HG02973 (cell line): ENCODE data around the gene AK5.
"Not testable (repeated sequence)": the region's sequence is repeated elsewhere in the genome, so short reads cannot be mapped to it uniquely, and the experiment has no call there.

Experiments used
- ATAC-seq: cut with Tn5 transposase; IDR thresholded peaks from one replicate; pipeline ENCODE4 v1.9.1; 2021; ENCODE audit warnings: moderate library complexity; ENCODE audit not compliant: unreplicated experiment

The AK5 gene

DNA sequence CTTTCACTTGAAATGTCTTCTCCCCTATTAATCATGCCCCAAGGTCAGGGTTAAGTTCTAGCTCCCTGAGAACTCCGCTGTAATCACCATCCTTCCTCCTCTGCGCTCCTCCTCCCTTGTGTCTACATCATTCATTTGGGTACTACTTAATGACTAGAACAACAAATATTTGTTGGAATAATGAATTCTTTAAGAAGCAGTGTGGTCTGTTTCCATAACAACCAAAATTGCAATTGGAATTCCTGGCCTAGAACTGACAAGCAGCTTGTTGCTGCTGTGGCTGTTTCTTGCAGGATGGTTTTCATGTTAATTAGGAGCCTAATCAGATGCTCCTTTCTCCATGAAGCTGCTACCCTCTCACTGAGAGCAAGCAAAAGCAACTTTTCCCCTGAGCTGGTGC is 208.1 kb downstream of the AK5 start:
- no peak for ATAC-seq

DNA sequence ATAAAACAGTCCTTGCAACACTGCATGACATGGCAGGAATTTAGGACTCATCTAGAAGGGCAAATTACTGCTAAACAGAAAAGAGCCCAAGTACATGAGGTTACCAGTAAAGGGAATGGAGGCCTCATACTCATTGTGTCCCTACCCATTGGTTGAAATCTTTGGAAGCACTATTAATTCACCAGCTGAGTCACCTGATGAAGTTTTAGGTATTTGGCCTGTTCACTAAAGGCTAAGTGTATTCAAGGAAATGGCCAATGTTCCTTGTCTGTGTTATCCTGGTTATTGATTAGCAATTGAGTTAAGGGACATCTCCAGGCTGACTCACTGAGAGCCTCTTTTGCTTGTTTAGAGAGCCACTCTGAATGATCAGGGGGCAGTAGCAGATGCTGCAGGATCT is 212.2 kb downstream of the AK5 start:
- ATAC-seq: no peak

DNA sequence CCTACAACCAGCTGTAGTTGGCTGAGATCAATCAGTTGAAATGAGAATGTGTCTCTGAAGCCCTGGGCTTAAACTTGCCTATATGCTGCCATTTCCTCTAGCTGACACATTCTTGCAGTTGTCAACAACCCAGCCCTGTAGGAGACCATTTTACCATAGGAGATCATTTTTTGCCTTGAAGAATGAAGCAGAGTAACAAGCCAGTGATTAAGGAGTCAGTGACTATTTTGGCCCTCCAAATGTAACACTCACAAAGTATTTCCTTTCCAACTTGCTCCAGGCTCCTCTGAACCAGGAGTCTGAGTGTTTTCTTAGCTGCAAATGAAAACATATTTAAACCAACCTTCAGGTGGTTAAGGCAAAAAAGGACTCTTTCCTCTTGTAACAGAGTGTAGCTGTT is 217.1 kb downstream of the AK5 start:
- no peak for ATAC-seq

DNA sequence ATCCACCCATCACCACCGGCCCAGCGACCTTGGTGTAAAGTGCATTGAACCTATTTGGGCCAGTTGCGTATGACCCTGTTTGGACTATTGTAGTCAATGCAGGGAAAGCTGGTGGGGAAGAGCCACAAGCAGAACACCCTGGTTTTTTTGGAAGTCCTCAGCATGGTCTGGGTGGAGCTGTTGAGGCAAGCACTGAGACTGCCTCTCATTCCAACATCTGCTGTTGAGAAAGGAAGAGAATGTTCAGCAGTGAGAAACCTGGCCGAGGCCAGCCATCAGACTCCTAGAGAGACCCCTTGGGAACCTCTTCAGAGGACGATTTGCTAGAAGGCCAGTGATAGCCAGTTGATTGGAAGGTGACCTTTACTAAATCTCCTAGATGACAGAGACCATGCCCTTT is 217.6 kb downstream of the AK5 start:
- no peak for ATAC-seq

DNA sequence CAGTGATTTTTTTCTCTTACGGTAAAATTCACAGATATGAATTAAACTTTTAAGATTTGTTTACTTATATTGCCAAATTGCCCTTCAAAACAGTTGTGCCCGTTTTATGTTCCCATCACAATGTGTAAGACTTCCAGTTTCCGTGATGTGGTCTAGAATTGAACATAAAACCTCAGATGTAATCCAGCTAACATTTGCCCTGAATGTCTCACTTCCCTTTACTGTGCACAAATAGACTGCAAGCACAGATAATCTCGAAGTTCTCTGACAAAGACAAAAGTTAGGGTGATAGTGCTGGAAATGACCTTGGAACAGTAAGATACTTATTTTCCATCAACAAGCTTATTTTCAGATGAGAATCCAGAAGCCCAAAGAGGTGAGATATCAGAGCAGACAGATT is 223.2 kb downstream of the AK5 start:
- ATAC-seq: no peak

- no peak for ATAC-seq
These were observed 225.0 kb downstream of the AK5 start for GRCh38 chr1:77506771-77507170.

DNA sequence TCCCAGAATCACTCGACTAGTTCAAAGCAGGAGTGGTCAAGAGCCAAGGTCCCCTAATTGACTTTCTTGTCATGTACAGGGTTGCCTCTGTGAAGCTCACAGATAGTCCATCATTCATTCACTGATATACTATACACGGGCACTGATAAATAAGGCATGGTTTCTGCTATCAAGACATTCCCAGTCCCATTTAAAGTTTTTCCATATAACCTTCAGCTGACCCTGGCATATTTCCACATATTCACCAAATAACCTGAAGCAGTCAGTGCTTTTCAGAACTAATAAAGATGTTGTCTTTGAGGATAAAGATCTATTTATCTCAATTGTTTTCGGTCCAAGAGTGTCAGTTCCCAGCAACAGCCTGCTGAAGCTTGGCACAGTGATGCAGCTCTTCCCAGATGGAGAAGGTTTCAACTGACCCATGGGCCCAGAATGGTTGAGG is 227.3 kb downstream of the AK5 start:
- no peak for ATAC-seq

DNA sequence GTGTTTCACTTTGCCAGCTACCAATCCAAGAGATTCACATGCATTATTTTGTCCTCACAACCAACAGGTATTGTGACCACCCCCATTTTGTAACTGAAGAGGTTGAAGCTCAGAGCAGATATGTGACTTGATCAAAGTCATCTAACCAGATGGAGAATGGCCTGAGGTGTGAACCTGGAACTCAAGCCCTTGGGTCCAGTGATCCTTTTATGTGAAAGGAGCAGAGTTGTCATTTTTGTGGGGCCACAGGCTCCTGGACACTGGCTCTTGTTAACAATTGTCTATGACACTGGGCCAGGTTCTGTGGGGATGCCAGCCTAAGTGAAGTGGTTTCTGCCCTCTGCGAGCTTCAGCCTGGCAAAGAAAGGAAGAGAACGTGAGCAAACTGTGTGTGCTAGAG is 228.1 kb downstream of the AK5 start:
- ATAC-seq: no peak

DNA sequence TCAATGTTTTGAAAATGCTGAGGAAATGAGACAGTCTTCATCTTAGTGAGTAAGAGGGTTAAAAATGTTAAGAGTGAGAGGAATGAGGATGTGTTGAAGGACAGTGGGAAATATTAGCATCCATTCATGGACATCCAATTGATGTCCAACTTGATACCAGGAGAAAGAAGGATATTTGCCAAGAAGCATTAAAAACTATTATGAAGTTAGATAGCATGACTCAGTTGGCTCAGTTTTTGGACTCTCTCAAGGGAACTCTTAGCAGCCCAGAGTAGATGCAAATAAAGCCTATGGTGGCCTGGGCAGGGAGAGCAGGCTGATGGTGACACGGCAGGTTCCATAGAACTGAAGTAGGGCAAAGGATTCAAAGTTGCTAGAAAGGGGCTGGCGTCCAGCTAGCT is 229.6 kb downstream of the AK5 start:
- no peak for ATAC-seq

DNA sequence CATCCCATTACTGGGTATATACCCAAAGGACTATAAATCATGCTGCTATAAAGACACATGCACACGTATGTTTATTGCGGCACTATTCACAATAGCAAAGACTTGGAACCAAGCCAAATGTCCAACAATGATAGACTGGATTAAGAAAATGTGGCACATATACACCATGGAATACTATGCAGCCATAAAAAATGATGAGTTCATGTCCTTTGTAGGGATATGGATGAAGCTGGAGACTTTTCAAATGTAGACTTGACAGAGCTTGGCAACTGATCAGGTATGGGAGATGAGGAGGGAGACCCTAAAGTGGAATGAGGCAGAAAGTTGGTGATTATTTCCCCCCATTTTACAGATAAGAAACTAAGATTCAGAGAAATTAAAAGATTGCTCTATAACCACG is 230.8 kb downstream of the AK5 start:
- not testable (repeated sequence) for ATAC-seq

- ATAC-seq: no peak
These were observed 232.3 kb downstream of the AK5 start for GRCh38 chr1:77513839-77514763.

DNA sequence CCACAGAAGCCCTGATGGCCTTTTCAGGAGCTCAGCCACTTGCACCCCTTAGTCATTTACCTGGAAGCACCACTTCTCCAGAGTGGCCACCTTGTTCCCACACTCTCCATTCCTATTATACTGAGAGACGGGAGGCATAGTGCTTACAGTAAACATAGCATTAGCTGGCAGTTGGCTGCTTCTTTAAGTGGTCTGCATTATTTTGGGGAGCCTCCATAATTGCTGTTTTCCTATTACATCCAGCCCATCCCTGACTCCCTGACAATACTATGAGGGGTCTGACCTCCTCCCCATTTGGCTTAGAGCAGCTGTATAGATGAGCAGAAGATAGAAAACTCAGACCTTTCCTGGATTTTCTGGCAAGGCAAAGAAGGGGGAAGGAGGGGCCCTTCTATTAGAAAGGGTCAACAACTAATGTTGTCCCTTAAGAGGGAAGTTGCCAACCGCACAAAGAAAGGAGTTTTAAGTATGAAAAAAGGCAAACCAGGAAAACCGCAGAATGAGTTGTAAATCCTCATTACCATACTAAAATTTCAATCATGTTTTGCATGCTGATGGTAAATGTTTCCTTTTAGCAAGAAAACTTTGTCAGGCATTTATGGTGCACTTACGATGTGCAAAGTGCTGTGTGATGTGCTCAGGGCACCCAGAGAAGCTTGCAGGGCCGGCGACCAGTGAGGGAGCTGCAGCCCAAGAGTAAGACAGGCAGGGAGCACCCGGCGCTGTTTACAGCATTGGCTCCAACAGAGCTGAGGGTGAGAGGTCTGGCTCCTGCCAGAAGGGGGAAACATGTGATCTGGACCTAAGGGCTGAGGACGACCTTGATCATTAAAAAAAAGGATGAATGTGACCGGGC is 233.3 kb downstream of the AK5 start:
- ATAC-seq: no peak

DNA sequence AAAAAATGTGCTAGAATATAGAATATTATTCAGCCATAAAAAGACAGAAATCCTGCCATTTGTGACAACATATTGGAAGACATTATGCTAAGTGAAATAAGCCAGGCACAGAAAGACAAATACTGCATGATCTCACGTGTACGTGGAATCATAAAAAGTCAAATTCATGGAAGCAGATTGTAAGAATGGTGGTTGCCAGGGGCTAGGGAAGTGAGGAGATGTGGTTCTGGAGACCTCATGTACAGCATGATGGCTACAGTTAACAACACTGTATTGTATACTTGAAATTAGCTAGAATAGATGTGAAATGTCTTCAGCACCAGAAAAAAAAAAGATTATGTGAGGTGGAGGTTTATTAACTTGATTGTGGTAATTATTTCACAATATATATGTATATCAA is 234.3 kb downstream of the AK5 start:
- ATAC-seq: no peak

DNA sequence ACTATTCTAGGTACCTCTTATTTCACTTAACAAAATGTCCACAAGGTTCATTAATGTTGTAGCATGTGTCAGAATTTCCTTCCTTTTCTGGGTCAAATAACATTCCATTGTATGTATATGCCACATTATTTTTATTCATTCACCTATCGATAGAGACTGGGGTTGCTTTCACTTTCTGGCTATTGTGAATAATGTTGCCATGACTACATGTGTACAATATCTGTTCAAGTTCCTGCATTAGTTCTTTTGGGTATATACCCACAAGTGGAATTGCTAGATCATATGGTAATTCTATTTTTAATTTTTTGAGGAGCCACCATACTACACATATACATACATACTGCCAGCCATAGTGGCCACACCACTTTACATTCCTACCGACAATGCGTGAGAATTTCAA is 242.2 kb downstream of the AK5 start:
- ATAC-seq: no peak

DNA sequence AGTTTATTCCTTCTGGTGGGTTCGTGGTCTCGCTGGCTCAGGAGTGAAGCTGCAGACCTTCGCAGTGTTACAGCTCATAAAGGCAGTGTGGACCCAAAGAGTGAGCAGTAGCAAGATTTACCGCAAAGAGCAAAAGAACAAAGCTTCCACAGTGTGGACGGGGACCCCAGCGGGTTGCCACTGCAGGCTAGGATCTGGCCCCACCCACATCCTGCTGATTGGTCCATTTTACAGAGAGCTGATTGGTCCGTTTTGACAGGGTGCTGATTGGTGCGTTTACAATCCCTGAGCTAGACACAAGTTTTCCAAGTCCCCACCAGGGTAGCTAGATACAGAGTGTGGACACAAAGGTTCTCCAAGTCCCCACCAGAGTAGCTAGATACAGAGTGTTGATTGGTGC is 249.3 kb downstream of the AK5 start:
- ATAC-seq: not testable (repeated sequence)

DNA sequence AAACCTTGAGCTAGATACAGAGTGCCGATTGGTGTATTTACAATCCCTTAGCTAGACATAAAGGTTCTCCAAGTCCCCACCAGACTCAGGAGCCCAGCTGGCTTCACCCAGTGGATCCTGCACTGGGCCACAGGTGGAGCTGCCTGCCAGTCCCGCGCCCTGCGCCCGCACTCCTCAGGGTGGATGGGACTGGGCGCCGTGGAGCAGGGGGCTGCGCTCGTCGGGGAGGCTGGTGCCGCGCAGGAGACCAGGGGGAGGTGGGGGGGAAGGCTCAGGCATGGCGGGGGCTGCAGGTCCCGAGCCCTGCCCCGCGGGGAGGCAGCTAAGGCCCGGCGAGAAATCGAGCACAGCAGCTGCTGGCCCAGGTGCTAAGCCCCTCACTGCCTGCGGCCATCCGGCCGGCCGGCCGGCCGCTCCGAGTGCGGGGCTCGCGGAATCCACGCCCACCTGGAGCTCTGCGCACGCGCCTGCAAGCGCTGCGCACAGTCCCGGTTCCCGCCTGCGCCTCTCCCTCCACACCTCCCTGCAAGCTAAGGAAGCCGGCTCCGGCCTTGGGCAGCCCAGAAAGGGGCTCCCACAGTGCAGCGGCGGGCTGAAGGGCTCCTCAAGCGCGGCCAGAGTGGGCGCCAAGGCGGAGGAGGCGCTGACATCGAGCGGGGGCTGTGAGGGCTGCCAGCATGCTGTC is 249.9 kb downstream of the AK5 start:
- ATAC-seq: not testable (repeated sequence)

GRCh38 chr1:77532641-77533040 is 250.8 kb downstream of the AK5 start:
- no peak for ATAC-seq

DNA sequence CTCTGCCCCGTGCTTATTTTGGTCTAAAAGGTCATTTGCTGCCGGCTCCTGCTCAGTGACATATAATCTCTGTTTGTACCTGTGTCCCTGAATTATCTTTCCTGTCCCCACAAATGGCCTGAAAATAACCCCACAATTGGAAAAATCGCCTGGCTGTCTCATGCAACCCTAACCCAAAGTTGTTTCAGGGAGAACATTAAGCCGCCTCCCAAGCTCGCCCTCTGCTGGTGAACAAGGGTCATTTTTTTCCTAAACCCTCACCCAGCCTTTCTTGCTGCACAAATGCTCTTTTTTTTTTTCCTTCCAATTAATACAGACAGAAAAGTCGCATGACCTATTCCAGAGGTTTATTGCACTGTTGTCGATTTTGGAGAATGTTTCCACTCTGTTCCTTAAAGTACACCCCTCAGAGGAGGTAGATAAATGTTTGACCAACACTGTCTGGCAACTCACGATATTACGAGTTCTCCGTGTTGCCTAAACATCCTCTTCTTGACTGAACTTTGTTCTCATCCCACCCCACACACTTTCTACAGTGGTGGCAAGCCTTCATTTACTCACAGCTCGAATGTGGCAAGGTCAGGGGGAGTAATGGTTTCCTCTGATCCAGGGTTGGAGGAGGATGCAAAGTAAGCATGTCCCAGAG is 252.0 kb downstream of the AK5 start:
- ATAC-seq: peak; percentile 55

DNA sequence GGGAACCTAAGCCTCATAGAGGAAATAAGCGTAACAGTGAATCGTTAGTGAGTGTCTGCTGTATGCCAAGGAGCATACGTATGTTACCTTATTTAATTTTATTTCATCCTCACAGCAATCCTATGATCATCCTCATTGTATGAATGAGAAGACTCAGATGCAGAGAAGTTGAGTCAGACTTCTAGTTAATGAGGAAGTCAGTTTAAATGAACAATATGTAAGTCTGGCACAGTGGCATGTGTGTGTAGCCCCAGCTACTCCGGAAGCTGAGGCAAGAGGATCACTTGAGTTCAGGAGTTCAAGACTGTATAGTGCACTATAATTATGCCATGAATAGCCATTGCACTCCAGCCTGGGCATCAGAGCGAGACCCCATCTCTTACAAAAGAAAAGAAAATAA is 252.6 kb downstream of the AK5 start:
- no peak for ATAC-seq

- no peak for ATAC-seq
These were observed 255.0 kb downstream of the AK5 start for GRCh38 chr1:77536813-77537212.

DNA sequence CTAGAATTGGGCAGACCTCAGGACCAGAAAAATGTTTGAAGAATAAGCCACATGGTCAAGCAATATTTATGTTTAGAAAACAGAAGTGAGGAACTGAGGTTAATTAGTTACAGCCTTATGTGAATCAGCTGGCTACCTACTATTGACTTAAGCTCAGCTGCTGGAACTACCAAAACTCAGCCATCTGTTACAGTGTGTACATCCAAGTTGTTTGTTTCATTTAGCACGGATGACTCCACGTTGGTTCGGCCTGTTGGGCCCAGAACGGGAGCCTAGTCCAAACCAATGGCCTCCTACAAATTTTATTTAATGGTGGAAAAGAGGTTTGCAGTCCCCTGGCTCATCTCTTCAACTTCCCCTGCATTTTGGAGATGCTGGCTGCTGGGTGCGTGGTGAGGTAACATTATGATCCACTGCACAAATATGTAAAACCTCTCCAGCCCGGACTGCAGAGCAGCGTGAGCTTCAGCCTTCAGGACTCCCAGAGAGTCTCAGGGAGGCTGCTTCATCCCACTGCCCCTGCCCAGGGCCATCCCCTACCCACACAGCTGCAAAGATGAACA is 257.2 kb downstream of the AK5 start:
- ATAC-seq: peak; percentile 83
